Endodermal cell (in vitro differentiated cells): ENCODE data around the gene FHIP1B. TPM values are rescaled to one million over a fixed set of nuclear protein-coding genes. Genes with fewer than 3 reads are reported as not detected.

Source experiments
- DNase-seq: peaks from one replicate; pipeline ENCODE4 v3.0.0-alpha.2; 2017
- H3K27ac ChIP-seq: 2 replicates; pipeline ENCODE4 v1.5.1; 2013; ENCODE audit warnings: mild to moderate bottlenecking, low read depth, low read length, moderate library complexity
- H3K27me3 ChIP-seq: 2 replicates; pipeline ENCODE4 v1.6.1; 2013; ENCODE audit warnings: mild to moderate bottlenecking, low read length, moderate library complexity; ENCODE audit not compliant: insufficient read depth, control insufficient read depth, poor library complexity, severe bottlenecking
- H3K36me3 ChIP-seq: 2 replicates; pipeline ENCODE4 v1.7.0; 2013; ENCODE audit warnings: mild to moderate bottlenecking, low read length, moderate library complexity; ENCODE audit not compliant: control insufficient read depth, insufficient read depth
- H3K4me1 ChIP-seq: one replicate; pipeline ENCODE4 v1.7.0; 2013; ENCODE audit warnings: low read length; ENCODE audit not compliant: control insufficient read depth, insufficient read depth
- H3K4me3 ChIP-seq: 2 replicates; pipeline ENCODE4 v1.5.1; 2013; ENCODE audit warnings: mild to moderate bottlenecking, low read length, moderate library complexity
- H3K9ac ChIP-seq: 2 replicates; pipeline ENCODE4 v1.6.1; 2013; ENCODE audit warnings: mild to moderate bottlenecking, low read length, moderate library complexity; ENCODE audit not compliant: poor library complexity, severe bottlenecking; ENCODE audit errors: extremely low read depth
- H3K9me3 ChIP-seq: 2 replicates; pipeline ENCODE4 v1.6.1; 2013; ENCODE audit warnings: mild to moderate bottlenecking, low read length, moderate library complexity; ENCODE audit not compliant: control insufficient read depth
- H3K27ac Mint-ChIP-seq: 2 replicates; pipeline ENCODE4 v1.8.0; 2020; ENCODE audit warnings: mixed read lengths
- H3K27me3 Mint-ChIP-seq: 2 replicates; pipeline ENCODE4 v1.8.0; 2021; ENCODE audit warnings: mild to moderate bottlenecking, mixed read lengths; ENCODE audit not compliant: insufficient read depth
- H3K36me3 Mint-ChIP-seq: 2 replicates; pipeline ENCODE4 v1.8.0; 2020; ENCODE audit warnings: low read depth, mixed read lengths
- H3K4me1 Mint-ChIP-seq: 2 replicates; pipeline ENCODE4 v1.8.0; 2020; ENCODE audit warnings: mixed read lengths
- H3K4me3 Mint-ChIP-seq: 2 replicates; pipeline ENCODE4 v1.8.0; 2020; ENCODE audit warnings: mild to moderate bottlenecking, moderate library complexity, mixed read lengths
- H3K9me3 Mint-ChIP-seq: 2 replicates; pipeline ENCODE4 v1.8.0; 2020; ENCODE audit warnings: mild to moderate bottlenecking, mixed read lengths
- CTCF ChIP-seq: fragments of 200-600 bp; sonication (generic); conservative IDR thresholded peaks from 2 replicates; pipeline ENCODE4 v1.5.0; 2021; ENCODE audit warnings: antibody characterized with exemption, mild to moderate bottlenecking
- WGBS, 2 experiments: methylation state at CpG; one replicate each; pipeline versions ENCODE4 v1.1.5 to v1.1.7; 2013; ENCODE audit warnings: missing lambda C conversion rate in 2 of 2, mixed read lengths in 1 of 2; ENCODE audit not compliant: insufficient coverage in 1 of 2, insufficient read length in 1 of 2; 5-methylcytosine and 5-hydroxymethylcytosine counted together
- total RNA-seq, 2 donors: library from RNA; stranded (reverse); fragmentation: NEBNext Ultra II Directional in 1 of 2; extraction: Animal tissue kit (Norgen Biotek cat#: 25700) in 1 of 2; gene quantifications; 2 replicates in 1 of 2; 3 replicates in 1 of 2; pipeline ENCODE4 v1.2.1, GENCODE V29; 2021

FHIP1B gene
- total RNA-seq, 2 donors from 2014 or later: 45.3 to 50.6 TPM

DNA sequence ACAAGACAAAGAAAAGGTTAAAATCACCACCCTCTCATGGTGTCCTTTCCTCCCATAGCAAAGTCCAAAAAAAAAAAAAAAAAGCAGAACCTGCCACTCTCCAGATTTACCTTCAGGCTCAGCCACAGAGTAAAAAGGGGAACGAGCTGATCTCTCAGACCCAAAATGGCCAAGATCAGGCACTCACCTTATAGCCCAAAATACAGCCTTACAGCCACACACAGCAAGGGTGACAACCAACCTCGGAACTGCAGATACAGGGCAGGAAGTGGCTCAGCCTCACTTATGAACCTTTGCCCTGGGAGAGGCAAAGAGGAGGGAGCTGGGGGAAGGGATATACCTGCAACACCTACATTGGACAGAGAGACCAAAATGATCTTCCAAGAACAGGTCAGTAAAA is 4.5 kb downstream of the FHIP1B start:
- Histone ChIP-seq H3K4me3 (no peak overlapping the region), H3K27ac (no peak overlapping the region), H3K4me1 (peaks cover 8% of the 10 kb centered on the region), H3K27me3 (peaks cover 5% of the 10 kb centered on the region), H3K9ac (no peak overlapping the region), H3K36me3 (peaks cover 9% of the 10 kb centered on the region), H3K9me3 (no peaks in the 10 kb centered on the region)
- no peaks in the 10 kb centered on the region for H3K27me3 Mint-ChIP-seq
- TF ChIP-seq CTCF: no peak
- WGBS, 2 experiments: 67 to 81% methylated on average over 1 to 2 of the region's 2 CpGs
- no peak for DNase-seq
- H3K36me3 Mint-ChIP-seq: peaks cover 10% of the 10 kb centered on the region
- no peak overlapping the region for H3K27ac Mint-ChIP-seq
- H3K9me3 Mint-ChIP-seq: no peaks in the 10 kb centered on the region
- no peak overlapping the region for H3K4me3 Mint-ChIP-seq
- H3K4me1 Mint-ChIP-seq: peaks cover 40% of the 10 kb centered on the region

- peaks cover 2% of the 10 kb centered on the region for H3K27me3 Mint-ChIP-seq
- H3K9me3 Mint-ChIP-seq: no peaks in the 10 kb centered on the region
- H3K9me3 ChIP-seq: no peaks in the 10 kb centered on the region
- WGBS, 2 experiments: 38 to 65% methylated on average over 2 to 3 of the region's 3 CpGs
- H3K27me3 ChIP-seq: peaks cover 5% of the 10 kb centered on the region
- no peak for DNase-seq
- H3K4me1 Mint-ChIP-seq: peaks cover 37% of the 10 kb centered on the region
- peaks cover 19% of the 10 kb centered on the region for H3K36me3 Mint-ChIP-seq
- no peak overlapping the region for H3K27ac ChIP-seq
- H3K36me3 ChIP-seq: peaks cover 18% of the 10 kb centered on the region
- no peak for TF ChIP-seq CTCF
- H3K4me3 Mint-ChIP-seq: no peak overlapping the region
- H3K27ac Mint-ChIP-seq: no peak overlapping the region
- peaks cover 6% of the 10 kb centered on the region for H3K4me1 ChIP-seq
- H3K4me3 ChIP-seq: no peak overlapping the region
- no peak overlapping the region for H3K9ac ChIP-seq
Observed at GRCh38 chr11:6228520-6228919, 5.9 kb downstream of the FHIP1B start.

- 85% methylated on average over 2 of the region's 2 CpGs; no CpG with 5 or more reads in 1 of the 2 experiments for WGBS, 2 experiments
- Mint-ChIP-seq H3K4me3 (no peak overlapping the region), H3K9me3 (no peaks in the 10 kb centered on the region), H3K36me3 (peaks cover 37% of the 10 kb centered on the region), H3K27ac (no peak overlapping the region), H3K27me3 (peaks cover 2% of the 10 kb centered on the region), H3K4me1 (peaks cover 33% of the 10 kb centered on the region)
- no peak for DNase-seq
- no peak overlapping the region for H3K27ac ChIP-seq
- H3K4me3 ChIP-seq: no peak overlapping the region
- H3K9ac ChIP-seq: no peak overlapping the region
- no peaks in the 10 kb centered on the region for H3K9me3 ChIP-seq
- TF ChIP-seq CTCF: no peak
- H3K4me1 ChIP-seq: peaks cover 5% of the 10 kb centered on the region
- peaks cover 5% of the 10 kb centered on the region for H3K27me3 ChIP-seq
- H3K36me3 ChIP-seq: peaks cover 33% of the 10 kb centered on the region
Observed at GRCh38 chr11:6225896-6226295, 8.5 kb downstream of the FHIP1B start.
